ENCODE data around the gene INTS4.
"Not testable (repeated sequence)": the region's sequence is repeated elsewhere in the genome, so short reads cannot be mapped to it uniquely, and the experiment has no call there.

INTS4 gene

DNA sequence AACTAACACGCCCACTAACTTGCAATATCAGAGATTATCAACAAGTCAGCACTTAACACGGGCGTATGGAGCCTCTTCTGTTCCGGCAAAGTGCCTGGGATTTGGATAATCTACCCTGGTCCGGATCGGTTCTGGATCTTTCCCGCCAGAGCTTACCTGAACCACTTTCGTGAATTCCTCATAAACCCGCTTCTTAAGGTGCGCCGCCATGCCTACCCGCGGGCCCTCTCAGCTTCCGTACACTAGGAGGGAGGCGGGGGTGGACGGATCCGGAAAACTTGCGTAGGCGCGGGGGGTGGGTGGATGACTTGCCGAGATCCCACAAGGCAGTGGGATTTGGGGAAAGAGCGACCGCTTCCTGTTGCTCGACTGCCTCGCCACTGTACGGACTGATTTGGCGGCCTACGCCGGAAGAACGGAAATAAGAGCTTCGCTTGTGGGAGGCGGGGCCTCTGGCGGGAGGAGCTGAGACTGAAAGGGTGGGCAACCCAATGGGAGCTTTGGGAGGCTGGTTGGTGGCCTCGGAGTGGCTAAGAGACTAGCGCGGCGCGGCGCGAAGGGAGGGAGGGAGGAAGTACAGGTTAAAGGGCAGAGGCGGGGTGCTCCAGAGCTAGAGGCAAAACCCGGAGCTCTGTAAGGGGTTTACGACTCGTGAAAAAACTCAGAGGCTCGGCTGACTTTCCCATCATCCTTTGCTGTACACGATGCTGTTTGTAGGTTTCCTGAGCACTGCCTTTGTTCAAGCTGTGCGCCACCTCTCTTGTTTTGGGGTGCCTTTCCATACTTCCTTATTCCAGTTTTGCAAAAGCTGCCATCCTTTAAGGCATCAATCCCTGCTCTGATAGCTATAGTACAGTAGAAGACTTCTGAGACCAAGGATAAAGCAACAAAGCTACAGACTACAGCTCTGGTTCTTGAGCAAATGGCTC lies at the start of gene INTS4:
Gene INTS4 (minus strand): TSS at position 235 of the 929 bp plus-strand sequence. CDS start 25 bp downstream, at position 210.
- DNase-seq (ENCODE audit: low read depth, low spot score): peak; percentile 96

DNA sequence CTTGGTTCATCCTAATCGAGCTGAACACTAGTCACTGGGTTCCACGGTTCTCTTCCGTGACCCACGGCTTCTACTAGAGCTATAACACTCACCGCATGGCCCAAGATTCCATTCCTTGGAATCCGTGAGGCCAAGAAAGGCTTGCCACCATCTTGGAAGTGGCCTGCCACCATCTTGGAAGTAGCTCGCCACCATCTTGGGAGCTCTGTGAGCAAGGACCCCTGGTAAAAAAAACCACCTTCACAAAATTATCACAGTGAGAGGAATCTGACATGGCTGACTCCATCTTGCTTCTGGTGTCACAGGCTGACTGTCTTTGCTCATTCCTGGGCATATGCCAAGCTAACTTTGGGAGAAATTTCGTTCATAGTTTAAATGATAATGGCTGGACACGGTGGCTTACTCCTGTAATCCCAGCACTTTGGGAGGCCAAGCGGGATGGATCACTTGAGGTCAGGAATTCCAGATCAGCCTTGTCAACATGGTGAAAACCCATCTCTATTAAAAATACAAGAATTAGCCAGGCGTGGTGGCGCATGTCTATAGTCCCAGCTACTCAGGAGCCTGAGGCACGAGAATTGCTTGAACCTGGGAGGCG lies 47.5 kb upstream of the INTS4 start:
- no peak for DNase-seq (ENCODE audit: low read depth, low spot score)

- not testable (repeated sequence) for DNase-seq (ENCODE audit: low read depth, low spot score)
Observed at GRCh38 chr11:78041380-78041719, 46.9 kb upstream of the INTS4 start.

DNA sequence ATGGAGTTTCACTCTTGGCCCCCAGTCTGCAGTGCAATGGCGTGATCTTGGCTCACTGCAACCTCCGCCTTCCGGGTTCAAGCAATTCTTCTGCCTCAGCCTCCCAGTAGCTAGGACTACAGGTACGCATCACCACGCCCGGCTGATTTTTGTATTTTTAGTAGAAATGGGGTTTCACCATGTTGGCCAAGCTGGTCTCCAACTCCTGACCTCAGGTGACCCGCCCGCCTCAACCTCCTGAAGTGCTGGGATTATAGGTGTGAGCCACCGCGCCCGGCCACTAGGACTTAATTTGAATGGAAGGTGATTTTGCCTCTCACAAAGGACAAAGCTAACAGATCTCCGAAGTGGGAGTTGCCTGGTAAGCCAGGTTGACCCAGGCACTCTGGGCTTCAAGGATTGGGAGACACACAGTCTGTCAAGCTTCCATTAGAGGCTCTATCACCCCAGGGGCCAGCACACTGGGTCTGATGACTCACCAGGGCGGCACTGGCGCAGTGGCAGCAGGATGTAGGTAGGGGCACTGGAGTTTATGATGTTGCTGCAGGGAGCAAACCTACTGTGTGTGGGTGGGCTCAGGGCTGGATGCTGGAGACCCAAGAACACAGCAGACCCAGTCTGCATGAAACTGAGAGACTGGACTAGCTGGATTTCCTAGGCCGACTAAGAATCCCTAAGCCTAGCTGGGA lies 46.4 kb upstream of the INTS4 start:
- DNase-seq (ENCODE audit: low read depth, low spot score): no peak

GRCh38 chr11:78039919-78040671 lies 45.6 kb upstream of the INTS4 start:
- no peak for DNase-seq (ENCODE audit: low read depth, low spot score)

GRCh38 chr11:78039391-78039918 lies 45.0 kb upstream of the INTS4 start:
- DNase-seq (ENCODE audit: low read depth, low spot score): no peak

DNA sequence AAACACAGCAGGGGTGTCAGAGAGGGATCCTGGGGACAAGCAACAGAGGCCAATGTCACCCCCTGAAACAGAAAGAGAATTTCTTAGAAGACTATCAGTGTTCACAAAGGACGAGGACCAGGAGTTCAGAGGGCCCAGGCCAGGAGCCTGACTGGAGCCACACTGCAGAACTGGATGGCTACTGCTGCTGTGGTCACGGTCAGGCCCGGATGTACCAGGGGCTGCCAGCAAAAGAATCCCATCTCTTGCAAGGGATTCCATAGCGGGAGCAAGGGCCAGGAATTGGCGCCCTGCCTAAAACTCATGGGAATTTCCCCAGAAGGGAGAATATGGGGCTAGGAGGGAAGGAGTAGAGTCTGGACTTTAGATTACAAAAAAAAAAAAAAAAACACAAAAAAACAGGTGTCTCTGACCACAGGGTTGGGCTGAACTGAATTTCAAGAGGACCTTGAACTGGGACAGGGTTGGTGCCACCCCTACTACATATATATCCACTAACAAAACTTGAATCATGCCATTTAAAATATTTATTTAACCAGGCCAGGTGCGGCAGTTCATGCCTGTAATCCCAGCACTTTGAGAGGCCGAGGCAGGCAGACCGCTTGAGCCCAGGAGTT lies 44.3 kb upstream of the INTS4 start:
- DNase-seq (ENCODE audit: low read depth, low spot score): no peak

- no peak for DNase-seq (ENCODE audit: low read depth, low spot score)
Observed at GRCh38 chr11:78037825-78038620, 43.6 kb upstream of the INTS4 start.

GRCh38 chr11:78037056-78037455 lies 42.6 kb upstream of the INTS4 start:
- DNase-seq (ENCODE audit: low read depth, low spot score): no peak

- no peak for DNase-seq (ENCODE audit: low read depth, low spot score)
Observed at GRCh38 chr11:78036313-78036712, 41.8 kb upstream of the INTS4 start.

DNA sequence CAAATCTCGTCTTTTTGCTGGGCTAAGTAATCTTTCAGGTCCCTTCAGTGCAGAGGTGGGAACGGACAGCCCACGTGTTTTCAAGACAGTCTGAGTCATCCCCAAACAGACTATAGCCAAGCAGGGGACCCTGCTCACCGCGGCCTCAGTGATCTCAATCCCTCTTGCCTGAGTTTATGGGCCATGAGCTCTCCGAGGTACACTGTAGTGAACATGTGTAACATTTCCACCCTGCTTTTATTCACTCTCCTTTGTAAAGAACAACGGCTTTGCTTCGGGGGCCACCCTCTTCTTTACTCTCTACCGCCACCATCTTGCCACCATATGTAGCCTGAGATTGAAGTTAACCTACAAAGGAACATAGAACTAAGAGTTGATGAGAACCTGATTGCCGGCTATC lies 40.2 kb upstream of the INTS4 start:
- DNase-seq (ENCODE audit: low read depth, low spot score): no peak

DNA sequence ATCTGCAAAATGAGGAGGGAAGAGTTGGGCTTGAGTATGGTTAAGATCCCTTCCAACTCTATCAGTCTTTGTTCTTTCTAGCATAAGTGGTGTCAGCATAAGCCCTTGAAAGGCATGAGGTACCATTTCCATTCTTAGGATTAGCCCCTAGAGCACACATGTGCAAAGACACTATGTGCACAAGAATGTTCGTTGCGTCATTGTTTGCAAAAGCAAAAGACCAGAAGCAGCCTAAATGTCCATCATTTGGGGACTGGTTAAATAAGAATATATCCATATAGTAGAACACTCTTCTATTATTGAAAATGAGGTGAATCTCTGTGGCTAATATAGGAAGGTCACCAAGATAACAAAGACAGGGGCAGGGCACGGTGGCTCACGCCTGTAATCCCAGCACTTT lies 38.6 kb upstream of the INTS4 start:
- no peak for DNase-seq (ENCODE audit: low read depth, low spot score)

GRCh38 chr11:78032090-78032489 lies 37.6 kb upstream of the INTS4 start:
- no peak for DNase-seq (ENCODE audit: low read depth, low spot score)

DNA sequence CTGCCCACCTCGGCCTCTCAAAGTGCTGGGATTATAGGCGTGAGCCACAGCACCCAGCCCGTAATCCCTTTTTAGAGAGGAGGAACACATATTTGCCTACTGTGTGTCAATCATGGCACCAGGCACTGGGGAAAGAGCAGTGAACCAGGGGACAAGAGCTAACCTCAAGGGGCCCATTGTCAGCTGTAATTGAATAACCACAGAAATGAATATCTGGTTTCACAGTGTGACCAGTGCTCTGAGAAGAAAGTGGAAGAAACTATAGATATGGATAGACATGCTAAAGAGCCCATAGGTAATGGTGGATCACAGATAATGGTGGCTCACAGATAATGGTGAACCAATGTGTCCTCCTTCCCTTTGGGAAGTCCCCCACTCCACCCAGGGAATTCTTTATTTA lies 37.2 kb upstream of the INTS4 start:
- no peak for DNase-seq (ENCODE audit: low read depth, low spot score)

- no peak for DNase-seq (ENCODE audit: low read depth, low spot score)
Observed at GRCh38 chr11:78030429-78031325, 36.2 kb upstream of the INTS4 start.

DNA sequence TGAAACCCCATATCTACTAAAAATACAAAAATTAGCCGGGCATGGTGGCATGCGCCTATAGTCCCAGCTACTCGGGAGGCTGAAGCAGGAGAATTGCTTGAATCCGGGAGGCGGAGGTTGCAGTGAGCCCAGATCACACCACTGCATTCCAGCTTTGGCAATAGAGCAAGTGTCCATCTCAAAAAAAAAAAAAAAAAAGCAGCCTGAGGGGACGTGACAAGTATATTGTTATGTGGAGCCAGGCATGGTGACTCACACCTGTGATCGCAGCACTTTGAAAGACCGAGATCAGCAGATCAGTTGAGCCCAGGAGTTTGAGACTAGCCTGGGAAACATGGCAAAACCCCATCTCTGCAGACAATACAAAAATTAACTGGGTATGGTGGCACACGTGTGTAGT lies 34.0 kb upstream of the INTS4 start:
- not testable (repeated sequence) for DNase-seq (ENCODE audit: low read depth, low spot score)

GRCh38 chr11:78027759-78028158 lies 33.3 kb upstream of the INTS4 start:
- no peak for DNase-seq (ENCODE audit: low read depth, low spot score)

DNA sequence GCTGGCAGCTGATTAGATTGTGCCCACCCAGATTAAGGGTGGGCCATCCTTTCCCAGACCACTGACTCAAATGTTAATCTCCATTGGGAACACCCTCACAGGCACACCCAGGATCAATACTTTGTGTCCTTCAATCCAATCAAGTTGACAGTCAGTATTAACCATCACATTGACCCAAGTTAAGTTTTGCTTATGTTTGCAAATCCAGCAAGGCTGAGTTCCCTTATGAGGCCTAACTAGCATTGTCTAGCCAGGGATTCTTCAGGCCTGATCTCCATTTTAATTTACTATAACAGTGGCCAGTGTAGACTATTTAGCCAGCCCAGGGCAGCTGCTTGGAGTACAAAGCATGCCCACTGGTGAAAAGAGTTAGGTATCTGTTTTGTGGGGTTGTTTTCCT lies 30.9 kb upstream of the INTS4 start:
- no peak for DNase-seq (ENCODE audit: low read depth, low spot score)

- no peak for DNase-seq (ENCODE audit: low read depth, low spot score)
Observed at GRCh38 chr11:78023426-78023825, 29.0 kb upstream of the INTS4 start.
